H1 (cell line): ENCODE measurements around the gene CMYA5. TPM values are rescaled to one million over a fixed set of nuclear protein-coding genes. Genes with fewer than 3 reads are reported as not detected.

Source experiments
- CBX5 ChIP-seq: fragments of 300-800, 300-1000 bp; sonication (generic); IDR thresholded peaks from 2 replicates; pipeline ENCODE4 v1.7.1; 2016; ENCODE audit warnings: antibody characterized with exemption, low read length, low read depth
- CTCF ChIP-seq, 3 experiments: IDR thresholded peaks; 1 replicate in 2 of 3; 2 replicates in 1 of 3; pipeline versions ENCODE4 v1.5.1 to v1.6.1; 2011; ENCODE audit warnings: low read length in 3 of 3, mild to moderate bottlenecking in 3 of 3, inconsistent platforms in 2 of 3, low read depth in 1 of 3, moderate library complexity in 1 of 3; ENCODE audit not compliant: insufficient read depth in 1 of 3; ENCODE audit errors: control extremely low read depth in 1 of 3
- JUN ChIP-seq: IDR thresholded peaks from 2 replicates; pipeline ENCODE4 v1.6.1; 2011; ENCODE audit warnings: low read depth, mild to moderate bottlenecking, improper control_type of control experiment, low read length
- JUND ChIP-seq: IDR thresholded peaks from 2 replicates; pipeline ENCODE4 v1.6.1; 2011; ENCODE audit warnings: mild to moderate bottlenecking, improper control_type of control experiment, low read length
- POU5F1 ChIP-seq: IDR thresholded peaks from 2 replicates; pipeline ENCODE4 v1.6.1; 2011; ENCODE audit warnings: low read depth, mild to moderate bottlenecking, low read length, moderate library complexity
- RNF2 ChIP-seq: fragments of 200-900, 300-1000 bp; sonication (generic); IDR thresholded peaks from 2 replicates; pipeline ENCODE4 v1.7.1; 2016; ENCODE audit warnings: borderline replicate concordance, low read depth, mild to moderate bottlenecking, antibody characterized with exemption, low read length; ENCODE audit not compliant: poor library complexity, severe bottlenecking; ENCODE audit errors: missing control alignments
- SP1 ChIP-seq: IDR thresholded peaks from 2 replicates; pipeline ENCODE4 v1.6.1; 2011; ENCODE audit warnings: low read depth, low read length
- ZNF274 ChIP-seq: IDR thresholded peaks from 2 replicates; pipeline ENCODE4 v1.7.0; 2012; ENCODE audit warnings: low read length, borderline replicate concordance; ENCODE audit errors: extremely low read depth
- polyA plus RNA-seq, 7 experiments: library from polyadenylated mRNA; depleted of rRNA in 3 of 7; stranded (reverse) in 5 of 7; unstranded in 2 of 7; fragments of >200 nt in 5 of 7; fragments of 200-250 nt in 2 of 7; gene quantifications; 1 replicate in 5 of 7; 2 replicates in 1 of 7; 4 replicates in 1 of 7; pipeline versions ENCODE4 v1.2.1 to v1.2.3, GENCODE V29; 2011 to 2013; ENCODE audit warnings: missing spikeins in 2 of 7, mixed read lengths in 2 of 7
- total RNA-seq: library from RNA; stranded (reverse); fragmentation: NEBNext Ultra II Directional; extraction: Animal tissue kit (Norgen Biotek cat#: 25700); gene quantifications from 2 replicates; pipeline ENCODE4 v1.2.1, GENCODE V29; 2021
- TF ChIP-seq, protein P1 (sequence below): fragments of 300-600 bp; sonication (generic); IDR thresholded peaks from 2 replicates; pipeline ENCODE4 v1.7.1; 2012; ENCODE audit warnings: low read length, moderate library complexity, mild to moderate bottlenecking, inconsistent platforms; ENCODE audit not compliant: insufficient replicate concordance

The CMYA5 gene
- total and polyA plus RNA-seq, 2 of the 8 experiments (the other 6 are each of a cell fraction or from before 2014, with no cell fraction given): 0.88 to 0.95 TPM

- TF ChIP-seq, protein P1, sequence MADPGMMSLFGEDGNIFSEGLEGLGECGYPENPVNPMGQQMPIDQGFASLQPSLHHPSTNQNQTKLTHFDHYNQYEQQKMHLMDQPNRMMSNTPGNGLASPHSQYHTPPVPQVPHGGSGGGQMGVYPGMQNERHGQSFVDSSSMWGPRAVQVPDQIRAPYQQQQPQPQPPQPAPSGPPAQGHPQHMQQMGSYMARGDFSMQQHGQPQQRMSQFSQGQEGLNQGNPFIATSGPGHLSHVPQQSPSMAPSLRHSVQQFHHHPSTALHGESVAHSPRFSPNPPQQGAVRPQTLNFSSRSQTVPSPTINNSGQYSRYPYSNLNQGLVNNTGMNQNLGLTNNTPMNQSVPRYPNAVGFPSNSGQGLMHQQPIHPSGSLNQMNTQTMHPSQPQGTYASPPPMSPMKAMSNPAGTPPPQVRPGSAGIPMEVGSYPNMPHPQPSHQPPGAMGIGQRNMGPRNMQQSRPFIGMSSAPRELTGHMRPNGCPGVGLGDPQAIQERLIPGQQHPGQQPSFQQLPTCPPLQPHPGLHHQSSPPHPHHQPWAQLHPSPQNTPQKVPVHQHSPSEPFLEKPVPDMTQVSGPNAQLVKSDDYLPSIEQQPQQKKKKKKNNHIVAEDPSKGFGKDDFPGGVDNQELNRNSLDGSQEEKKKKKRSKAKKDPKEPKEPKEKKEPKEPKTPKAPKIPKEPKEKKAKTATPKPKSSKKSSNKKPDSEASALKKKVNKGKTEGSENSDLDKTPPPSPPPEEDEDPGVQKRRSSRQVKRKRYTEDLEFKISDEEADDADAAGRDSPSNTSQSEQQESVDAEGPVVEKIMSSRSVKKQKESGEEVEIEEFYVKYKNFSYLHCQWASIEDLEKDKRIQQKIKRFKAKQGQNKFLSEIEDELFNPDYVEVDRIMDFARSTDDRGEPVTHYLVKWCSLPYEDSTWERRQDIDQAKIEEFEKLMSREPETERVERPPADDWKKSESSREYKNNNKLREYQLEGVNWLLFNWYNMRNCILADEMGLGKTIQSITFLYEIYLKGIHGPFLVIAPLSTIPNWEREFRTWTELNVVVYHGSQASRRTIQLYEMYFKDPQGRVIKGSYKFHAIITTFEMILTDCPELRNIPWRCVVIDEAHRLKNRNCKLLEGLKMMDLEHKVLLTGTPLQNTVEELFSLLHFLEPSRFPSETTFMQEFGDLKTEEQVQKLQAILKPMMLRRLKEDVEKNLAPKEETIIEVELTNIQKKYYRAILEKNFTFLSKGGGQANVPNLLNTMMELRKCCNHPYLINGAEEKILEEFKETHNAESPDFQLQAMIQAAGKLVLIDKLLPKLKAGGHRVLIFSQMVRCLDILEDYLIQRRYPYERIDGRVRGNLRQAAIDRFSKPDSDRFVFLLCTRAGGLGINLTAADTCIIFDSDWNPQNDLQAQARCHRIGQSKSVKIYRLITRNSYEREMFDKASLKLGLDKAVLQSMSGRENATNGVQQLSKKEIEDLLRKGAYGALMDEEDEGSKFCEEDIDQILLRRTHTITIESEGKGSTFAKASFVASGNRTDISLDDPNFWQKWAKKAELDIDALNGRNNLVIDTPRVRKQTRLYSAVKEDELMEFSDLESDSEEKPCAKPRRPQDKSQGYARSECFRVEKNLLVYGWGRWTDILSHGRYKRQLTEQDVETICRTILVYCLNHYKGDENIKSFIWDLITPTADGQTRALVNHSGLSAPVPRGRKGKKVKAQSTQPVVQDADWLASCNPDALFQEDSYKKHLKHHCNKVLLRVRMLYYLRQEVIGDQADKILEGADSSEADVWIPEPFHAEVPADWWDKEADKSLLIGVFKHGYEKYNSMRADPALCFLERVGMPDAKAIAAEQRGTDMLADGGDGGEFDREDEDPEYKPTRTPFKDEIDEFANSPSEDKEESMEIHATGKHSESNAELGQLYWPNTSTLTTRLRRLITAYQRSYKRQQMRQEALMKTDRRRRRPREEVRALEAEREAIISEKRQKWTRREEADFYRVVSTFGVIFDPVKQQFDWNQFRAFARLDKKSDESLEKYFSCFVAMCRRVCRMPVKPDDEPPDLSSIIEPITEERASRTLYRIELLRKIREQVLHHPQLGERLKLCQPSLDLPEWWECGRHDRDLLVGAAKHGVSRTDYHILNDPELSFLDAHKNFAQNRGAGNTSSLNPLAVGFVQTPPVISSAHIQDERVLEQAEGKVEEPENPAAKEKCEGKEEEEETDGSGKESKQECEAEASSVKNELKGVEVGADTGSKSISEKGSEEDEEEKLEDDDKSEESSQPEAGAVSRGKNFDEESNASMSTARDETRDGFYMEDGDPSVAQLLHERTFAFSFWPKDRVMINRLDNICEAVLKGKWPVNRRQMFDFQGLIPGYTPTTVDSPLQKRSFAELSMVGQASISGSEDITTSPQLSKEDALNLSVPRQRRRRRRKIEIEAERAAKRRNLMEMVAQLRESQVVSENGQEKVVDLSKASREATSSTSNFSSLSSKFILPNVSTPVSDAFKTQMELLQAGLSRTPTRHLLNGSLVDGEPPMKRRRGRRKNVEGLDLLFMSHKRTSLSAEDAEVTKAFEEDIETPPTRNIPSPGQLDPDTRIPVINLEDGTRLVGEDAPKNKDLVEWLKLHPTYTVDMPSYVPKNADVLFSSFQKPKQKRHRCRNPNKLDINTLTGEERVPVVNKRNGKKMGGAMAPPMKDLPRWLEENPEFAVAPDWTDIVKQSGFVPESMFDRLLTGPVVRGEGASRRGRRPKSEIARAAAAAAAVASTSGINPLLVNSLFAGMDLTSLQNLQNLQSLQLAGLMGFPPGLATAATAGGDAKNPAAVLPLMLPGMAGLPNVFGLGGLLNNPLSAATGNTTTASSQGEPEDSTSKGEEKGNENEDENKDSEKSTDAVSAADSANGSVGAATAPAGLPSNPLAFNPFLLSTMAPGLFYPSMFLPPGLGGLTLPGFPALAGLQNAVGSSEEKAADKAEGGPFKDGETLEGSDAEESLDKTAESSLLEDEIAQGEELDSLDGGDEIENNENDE: no peak
- TF ChIP-seq JUND (no peak), RNF2 (no peak), JUN (no peak), SP1 (no peak), CTCF (IDR thresholded peaks at IDR 0.05; ENCODE audit: control extremely low read depth in 1 of 3, insufficient read depth in 1 of 3, low read depth in 1 of 3, low read length in 3 of 3) (no peak), CBX5 (no peak), ZNF274 (no peak), POU5F1 (no peak)
These were observed 117.1 kb downstream of the CMYA5 start (continued) for GRCh38 chr5:79806741-79807140.
